HG03439 (cell line): ENCODE data around the gene LCN12.
"Not testable (repeated sequence)": the region's sequence is repeated elsewhere in the genome, so short reads cannot be mapped to it uniquely, and the experiment has no call there.

ENCODE experiments used
- ATAC-seq: cut with Tn5 transposase; IDR thresholded peaks from one replicate; pipeline ENCODE4 v1.9.1; 2021; ENCODE audit warnings: mild to moderate bottlenecking, moderate library complexity; ENCODE audit not compliant: unreplicated experiment

LCN12 gene

GRCh38 chr9:136985027-136985602 lies 33.0 kb downstream of the LCN12 start:
- ATAC-seq, result no peak

GRCh38 chr9:136985853-136986252 lies 33.8 kb downstream of the LCN12 start:
- no peak for ATAC-seq

- ATAC-seq, result no peak
Measured at GRCh38 chr9:136988872-136989271, 36.8 kb downstream of the LCN12 start.

- ATAC-seq, result no peak
Measured at GRCh38 chr9:136990242-136990911, 38.3 kb downstream of the LCN12 start.

GRCh38 chr9:136991993-136992818 lies 40.1 kb downstream of the LCN12 start, which contains the start of gene PAXX:
Gene PAXX, plus strand, starts transcription at chr9:136992422. Its CDS starts 22 bp downstream, at chr9:136992444.
- peak; percentile 64 for ATAC-seq

- peak; percentile 9 for ATAC-seq
Measured at GRCh38 chr9:136992819-136993369, 40.8 kb downstream of the LCN12 start.

- no peak for ATAC-seq
Measured at GRCh38 chr9:136994180-136994887, 42.3 kb downstream of the LCN12 start.

GRCh38 chr9:136994888-136995230 lies 42.8 kb downstream of the LCN12 start:
- ATAC-seq, result no peak

- no peak for ATAC-seq
Measured at GRCh38 chr9:136995362-136995761, 43.3 kb downstream of the LCN12 start.

GRCh38 chr9:136995772-136996311 lies 43.8 kb downstream of the LCN12 start:
- ATAC-seq, result no peak

- no peak for ATAC-seq
Measured at GRCh38 chr9:136996361-136997292, 44.6 kb downstream of the LCN12 start, which contains the start of gene CLIC3. Gene CLIC3, minus strand, starts transcription at chr9:136996568. Its CDS starts 25 bp downstream, at chr9:136996543.

- no peak for ATAC-seq
Measured at GRCh38 chr9:136997371-136997770, 45.3 kb downstream of the LCN12 start.

GRCh38 chr9:136997830-136998234 lies 45.8 kb downstream of the LCN12 start:
- ATAC-seq, result no peak

GRCh38 chr9:137000177-137000930 lies 48.3 kb downstream of the LCN12 start:
- peak; percentile 68 for ATAC-seq

GRCh38 chr9:137001857-137002645 lies 50.0 kb downstream of the LCN12 start:
- ATAC-seq, result no peak

- no peak for ATAC-seq
Measured at GRCh38 chr9:137002646-137003041, 50.6 kb downstream of the LCN12 start.

- ATAC-seq, result not testable (repeated sequence)
Measured at GRCh38 chr9:137004285-137004684, 52.2 kb downstream of the LCN12 start.
